Stimulated activated CD4-positive, alpha-beta T cell treated with anti-CD3 and anti-CD28 coated beads, Interleukin-4, amount 100 ng/mL, for 4 hours (primary cell): ENCODE measurements around the gene SYNE3.

ENCODE experiments used
- DNase-seq, 2 experiments: peaks; one replicate each; pipeline ENCODE4 v3.0.0-alpha.2; 2020

Gene SYNE3

GRCh38 chr14:95516554-95517181, at the start of gene SYNE3:
SYNE3 (minus strand) TSS chr14:95516650; CDS start chr14:95475821, 40,829 bp downstream.
- DNase-seq = peak; percentile 30 to 58

- no peak for DNase-seq
These were observed 47.6 kb upstream of the SYNE3 start for GRCh38 chr14:95564060-95564459.

GRCh38 chr14:95562892-95563685, 46.6 kb upstream of the SYNE3 start:
- no peak for DNase-seq

GRCh38 chr14:95561001-95561412, 44.6 kb upstream of the SYNE3 start:
- DNase-seq = peak; percentile 78 to 85

- DNase-seq = no peak
These were observed 42.8 kb upstream of the SYNE3 start for GRCh38 chr14:95559203-95559602.

- DNase-seq = no peak
These were observed 41.4 kb upstream of the SYNE3 start for GRCh38 chr14:95557832-95558231.

GRCh38 chr14:95557291-95557690, 40.8 kb upstream of the SYNE3 start:
- no peak for DNase-seq

- DNase-seq = no peak
These were observed 38.6 kb upstream of the SYNE3 start for GRCh38 chr14:95555053-95555452.

GRCh38 chr14:95553141-95553540, 36.7 kb upstream of the SYNE3 start:
- no peak for DNase-seq

- no peak for DNase-seq
These were observed 35.0 kb upstream of the SYNE3 start for GRCh38 chr14:95551435-95551834.

- no peak for DNase-seq
These were observed 33.5 kb upstream of the SYNE3 start for GRCh38 chr14:95549656-95550585.

GRCh38 chr14:95548328-95548929, 32.0 kb upstream of the SYNE3 start:
- no peak for DNase-seq

GRCh38 chr14:95547626-95548327, 31.3 kb upstream of the SYNE3 start:
- no peak for DNase-seq

GRCh38 chr14:95547272-95547625, 30.8 kb upstream of the SYNE3 start:
- no peak for DNase-seq

- no peak for DNase-seq
These were observed 29.2 kb upstream of the SYNE3 start for GRCh38 chr14:95545515-95546168.

- DNase-seq = no peak
These were observed 28.1 kb upstream of the SYNE3 start for GRCh38 chr14:95544588-95544987.

GRCh38 chr14:95543021-95543420, 26.6 kb upstream of the SYNE3 start:
- no peak for DNase-seq

- no peak for DNase-seq
These were observed 25.8 kb upstream of the SYNE3 start for GRCh38 chr14:95541932-95542930.

- DNase-seq = no peak
These were observed 24.9 kb upstream of the SYNE3 start for GRCh38 chr14:95541346-95541745.

- no peak for DNase-seq
These were observed 23.9 kb upstream of the SYNE3 start for GRCh38 chr14:95540236-95540855.
